Measurements from ENCODE around the gene LMX1A.

DNA sequence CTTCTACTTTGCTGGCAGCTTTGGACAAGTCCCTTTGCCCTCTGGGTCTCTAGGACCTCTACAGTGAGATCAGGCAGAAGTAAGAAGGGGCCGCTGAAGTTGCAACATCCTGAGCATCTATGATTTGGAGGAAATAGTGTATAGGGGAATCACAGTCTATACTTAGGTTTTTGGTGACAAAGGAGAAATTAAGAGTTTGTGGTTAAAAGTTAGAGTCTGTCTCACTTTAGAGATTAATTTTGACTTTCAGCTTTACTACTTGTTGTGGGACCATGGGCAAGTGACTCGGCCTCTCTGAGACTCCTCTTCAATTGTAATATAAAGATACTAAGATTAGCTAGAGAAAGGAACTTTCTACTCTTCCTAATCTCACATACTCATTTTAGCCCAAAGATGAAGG lies 33.1 kb upstream of the LMX1A start:
- TF ChIP-seq, protein P1, sequence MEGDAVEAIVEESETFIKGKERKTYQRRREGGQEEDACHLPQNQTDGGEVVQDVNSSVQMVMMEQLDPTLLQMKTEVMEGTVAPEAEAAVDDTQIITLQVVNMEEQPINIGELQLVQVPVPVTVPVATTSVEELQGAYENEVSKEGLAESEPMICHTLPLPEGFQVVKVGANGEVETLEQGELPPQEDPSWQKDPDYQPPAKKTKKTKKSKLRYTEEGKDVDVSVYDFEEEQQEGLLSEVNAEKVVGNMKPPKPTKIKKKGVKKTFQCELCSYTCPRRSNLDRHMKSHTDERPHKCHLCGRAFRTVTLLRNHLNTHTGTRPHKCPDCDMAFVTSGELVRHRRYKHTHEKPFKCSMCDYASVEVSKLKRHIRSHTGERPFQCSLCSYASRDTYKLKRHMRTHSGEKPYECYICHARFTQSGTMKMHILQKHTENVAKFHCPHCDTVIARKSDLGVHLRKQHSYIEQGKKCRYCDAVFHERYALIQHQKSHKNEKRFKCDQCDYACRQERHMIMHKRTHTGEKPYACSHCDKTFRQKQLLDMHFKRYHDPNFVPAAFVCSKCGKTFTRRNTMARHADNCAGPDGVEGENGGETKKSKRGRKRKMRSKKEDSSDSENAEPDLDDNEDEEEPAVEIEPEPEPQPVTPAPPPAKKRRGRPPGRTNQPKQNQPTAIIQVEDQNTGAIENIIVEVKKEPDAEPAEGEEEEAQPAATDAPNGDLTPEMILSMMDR (IDR thresholded peaks at IDR 0.05): no peak
- no peak for TF ChIP-seq POLR2A (IDR thresholded peaks at IDR 0.05)

Data from adrenal gland (tissue), 5 donors.